NCI-H69 (cell line): ENCODE results near the gene TRIM7.

Source experiments
- DNase-seq: peaks from one replicate; lab custom pipeline; 2025; lab: John Stamatoyannopoulos, UW

Gene TRIM7

GRCh38 chr5:181173027-181173419 lies 32.0 kb downstream of the TRIM7 start:
- no peak for DNase-seq

GRCh38 chr5:181171782-181172181 lies 33.2 kb downstream of the TRIM7 start:
- peak; percentile 36 for DNase-seq

- no peak for DNase-seq
These were observed 34.0 kb downstream of the TRIM7 start for GRCh38 chr5:181170996-181171395.

GRCh38 chr5:181170237-181170825 lies 34.7 kb downstream of the TRIM7 start:
- peak; percentile 54 for DNase-seq

GRCh38 chr5:181169459-181170236 lies 35.3 kb downstream of the TRIM7 start:
- peak; percentile 93 for DNase-seq

- peak; percentile 82 for DNase-seq
These were observed 36.3 kb downstream of the TRIM7 start for GRCh38 chr5:181168595-181169118.

- peak; percentile 84 for DNase-seq
These were observed 37.0 kb downstream of the TRIM7 start for GRCh38 chr5:181167814-181168488.

GRCh38 chr5:181166812-181167733 lies 37.9 kb downstream of the TRIM7 start:
- no peak for DNase-seq

GRCh38 chr5:181164076-181164952 lies 40.7 kb downstream of the TRIM7 start:
- peak; percentile 73 for DNase-seq

GRCh38 chr5:181163487-181164075 lies 41.4 kb downstream of the TRIM7 start:
- DNase-seq = no peak

GRCh38 chr5:181161534-181162175 lies 43.3 kb downstream of the TRIM7 start:
- DNase-seq = peak; percentile 50

GRCh38 chr5:181160755-181161533 lies 44.1 kb downstream of the TRIM7 start:
- DNase-seq = peak; percentile 78

GRCh38 chr5:181160152-181160754 lies 44.7 kb downstream of the TRIM7 start:
- peak; percentile 62 for DNase-seq

GRCh38 chr5:181159286-181160151 lies 45.5 kb downstream of the TRIM7 start:
- peak; percentile 80 for DNase-seq

GRCh38 chr5:181158869-181159268 lies 46.1 kb downstream of the TRIM7 start:
- DNase-seq = no peak

- no peak for DNase-seq
These were observed 48.2 kb downstream of the TRIM7 start for GRCh38 chr5:181156758-181157157.

GRCh38 chr5:181153814-181154213 lies 51.2 kb downstream of the TRIM7 start:
- no peak for DNase-seq

- no peak for DNase-seq
These were observed 52.6 kb downstream of the TRIM7 start for GRCh38 chr5:181152406-181152805.
